GM18517 (cell line): ENCODE results near the gene CATSPERZ.

Experiments used
- ATAC-seq: cut with Tn5 transposase; IDR thresholded peaks from one replicate; pipeline ENCODE4 v1.9.1; 2021; ENCODE audit warnings: mild to moderate bottlenecking, moderate library complexity; ENCODE audit not compliant: unreplicated experiment

Gene CATSPERZ

GRCh38 chr11:64284048-64284961 is 15.9 kb upstream of the CATSPERZ start, which contains the start of gene BAD:
TSS of gene BAD (minus strand) at chr11:64284665. CDS start at chr11:64284368, 297 bp downstream.
- ATAC-seq, result peak; percentile 55

- ATAC-seq, result peak; percentile 64
Observed at GRCh38 chr11:64284962-64285884, 14.9 kb upstream of the CATSPERZ start, which contains the start of gene GPR137. TSS of gene GPR137 (plus strand) at chr11:64285848. CDS start at chr11:64286525, 677 bp downstream.

- no peak for ATAC-seq
Observed at GRCh38 chr11:64285885-64286800, 14.0 kb upstream of the CATSPERZ start.

- no peak for ATAC-seq
Observed at GRCh38 chr11:64286801-64287159, 13.4 kb upstream of the CATSPERZ start.

GRCh38 chr11:64287676-64288352 is 12.3 kb upstream of the CATSPERZ start:
- ATAC-seq, result no peak

- no peak for ATAC-seq
Observed at GRCh38 chr11:64288353-64288750, 11.8 kb upstream of the CATSPERZ start.

GRCh38 chr11:64289002-64289564 is 11.1 kb upstream of the CATSPERZ start:
- ATAC-seq, result no peak

GRCh38 chr11:64290352-64291261 is 9.6 kb upstream of the CATSPERZ start:
- ATAC-seq, result no peak

GRCh38 chr11:64291262-64291751 is 8.9 kb upstream of the CATSPERZ start, which contains the start of gene KCNK4:
TSS of gene KCNK4 (plus strand) at chr11:64291302. CDS start at chr11:64293019, 1,717 bp downstream.
- no peak for ATAC-seq

- ATAC-seq, result no peak
Observed at GRCh38 chr11:64291752-64292459, 8.3 kb upstream of the CATSPERZ start.

- no peak for ATAC-seq
Observed at GRCh38 chr11:64292460-64293254, 7.5 kb upstream of the CATSPERZ start.

- no peak for ATAC-seq
Observed at GRCh38 chr11:64294774-64295173, 5.4 kb upstream of the CATSPERZ start.

- ATAC-seq, result no peak
Observed at GRCh38 chr11:64295760-64296159, 4.4 kb upstream of the CATSPERZ start.

- ATAC-seq, result no peak
Observed at GRCh38 chr11:64296236-64296635, 3.9 kb upstream of the CATSPERZ start.

- ATAC-seq, result no peak
Observed at GRCh38 chr11:64296830-64297698, 3.1 kb upstream of the CATSPERZ start.
